ENCODE data around the gene RTL9. TPM values are rescaled to one million over a fixed set of nuclear protein-coding genes. Genes with fewer than 3 reads are reported as not detected.
"Not testable (repeated sequence)": the region's sequence is repeated elsewhere in the genome, so short reads cannot be mapped to it uniquely, and the experiment has no call there.

Gene RTL9
- total RNA-seq, 1 donor from 2014 or later, result 1.3 TPM

DNA sequence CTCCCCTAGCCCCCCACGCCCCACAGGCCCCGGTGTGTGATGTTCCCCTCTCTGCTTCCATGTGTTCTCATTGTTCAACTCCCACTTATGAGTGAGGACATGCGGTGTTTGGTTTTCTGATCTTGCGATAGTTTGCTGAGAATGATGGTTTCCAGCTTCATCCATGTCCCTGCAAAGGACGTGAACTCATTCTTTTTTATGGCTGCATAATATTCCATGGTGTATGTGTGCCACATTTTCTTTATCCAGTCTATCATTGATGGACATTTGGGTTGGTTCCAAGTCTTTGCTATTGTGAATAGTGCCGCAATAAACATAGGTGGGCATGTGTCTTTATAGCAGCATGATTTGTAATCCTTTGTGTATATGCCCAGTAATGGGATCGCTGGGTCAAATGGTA lies 47.6 kb downstream of the RTL9 start:
- DNase-seq, result not testable (repeated sequence)

- DNase-seq, result no peak
Measured at GRCh38 chrX:110406822-110407221, 48.2 kb downstream of the RTL9 start.

DNA sequence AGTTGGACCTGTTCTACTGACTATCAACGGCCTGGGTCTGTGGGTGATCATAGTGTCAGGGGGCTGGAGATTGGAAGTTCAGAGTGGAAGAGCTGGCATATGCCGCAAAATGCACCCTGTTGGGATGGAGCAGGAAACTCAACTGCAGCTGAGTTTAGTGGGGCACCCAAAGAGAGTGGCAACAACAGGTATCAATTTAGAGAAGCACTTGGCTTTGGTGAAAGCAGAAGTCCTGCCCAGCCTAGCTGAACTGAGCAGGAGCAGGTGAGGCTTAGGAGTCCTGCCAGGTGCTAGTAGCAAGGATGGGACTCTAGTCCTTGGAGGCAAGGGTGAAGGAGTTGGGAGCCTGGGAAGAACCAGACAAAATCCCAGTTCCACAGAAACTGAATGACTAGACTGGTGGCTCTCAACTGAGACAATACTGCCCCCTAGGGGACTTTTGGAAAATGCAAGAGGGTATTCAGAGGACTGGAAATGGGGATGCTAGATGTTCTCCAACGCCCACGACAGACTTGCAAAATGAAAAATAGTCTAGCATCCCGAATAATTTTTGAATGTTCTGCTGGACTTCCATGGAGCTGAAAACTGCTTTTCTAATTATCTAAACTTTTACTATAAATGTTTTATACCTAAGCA lies 49.4 kb downstream of the RTL9 start:
- peak; percentile 83 for DNase-seq

Small RNA genes lying within 50 kb of the gene (small RNA-seq; reads per million reads assigned to genes)
- gene GNG5P2 (ENCODE audit: low replicate concordance), result not detected

Other genes with a start within 250 kb of the RTL9 start
- gene AMMECR1, start 40.8 kb upstream of the RTL9 start, total RNA-seq, result 19.5 TPM